ENCODE data around the gene ZNF185.

The ZNF185 gene

GRCh38 chrX:152936306-152936705 is 38.4 kb downstream of the ZNF185 start:
- Histone ChIP-seq H3K9me3 (ENCODE audit: severe bottlenecking) (no peaks in the 10 kb centered on the region), H3K4me3 (ENCODE audit: severe bottlenecking) (no peak overlapping the region), H3K27ac (ENCODE audit: poor library complexity, severe bottlenecking) (no peak overlapping the region), H3K4me1 (ENCODE audit: insufficient read depth, poor library complexity, severe bottlenecking) (no peaks in the 10 kb centered on the region), H3K27me3 (ENCODE audit: insufficient read depth, poor library complexity, severe bottlenecking) (no peaks in the 10 kb centered on the region), H3K36me3 (ENCODE audit: low read depth) (peaks cover 6% of the 10 kb centered on the region; the same call in 1 of the 2 replicates)
- DNase-seq (ENCODE audit: low spot score) (no peak), ATAC-seq (ENCODE audit: low read depth) (no peak)
- TF ChIP-seq CTCF (IDR thresholded peaks at IDR 0.05; ENCODE audit: poor library complexity, severe bottlenecking), result no peak

DNA sequence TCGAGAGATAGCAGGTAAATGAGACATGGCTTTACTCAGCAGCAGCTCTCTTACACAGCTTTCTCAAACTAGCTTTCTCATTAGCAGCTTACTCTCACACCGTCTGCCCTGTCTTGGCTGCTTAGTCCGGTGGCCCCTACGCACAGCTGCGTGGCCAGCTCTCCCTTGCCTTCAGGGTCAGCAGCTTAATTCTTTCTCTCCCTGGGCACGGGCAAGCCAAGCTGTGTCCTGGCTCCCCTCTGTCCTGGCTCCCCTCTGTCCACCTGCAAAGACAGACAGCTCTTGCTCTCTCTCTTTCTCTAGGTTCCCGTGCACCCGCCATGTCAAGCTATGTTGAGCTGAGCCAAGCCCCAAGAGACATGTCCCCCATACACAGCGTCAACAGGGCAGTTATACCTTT is 39.4 kb downstream of the ZNF185 start:
- ATAC-seq (ENCODE audit: low read depth), result no peak

GRCh38 chrX:152941328-152942076 is 43.6 kb downstream of the ZNF185 start:
- DNase-seq (ENCODE audit: low spot score) (peak; percentile 83), ATAC-seq (ENCODE audit: low read depth) (peak; percentile 88)
- Histone ChIP-seq H3K27me3 (ENCODE audit: insufficient read depth, poor library complexity, severe bottlenecking) (no peaks in the 10 kb centered on the region), H3K27ac (ENCODE audit: poor library complexity, severe bottlenecking) (peak overlapping the region; percentile 45), H3K36me3 (ENCODE audit: low read depth) (peaks cover 27% of the 10 kb centered on the region), H3K9me3 (ENCODE audit: severe bottlenecking) (no peaks in the 10 kb centered on the region), H3K4me3 (ENCODE audit: severe bottlenecking) (peak overlapping the region; percentile 51), H3K4me1 (ENCODE audit: insufficient read depth, poor library complexity, severe bottlenecking) (no peaks in the 10 kb centered on the region)
- peak; percentile 81 for TF ChIP-seq CTCF (IDR thresholded peaks at IDR 0.05; ENCODE audit: poor library complexity, severe bottlenecking)

More for the DNA sequence above, 39.4 kb downstream of the ZNF185 start:
- Histone ChIP-seq H3K9me3 (ENCODE audit: severe bottlenecking) (no peaks in the 10 kb centered on the region), H3K27me3 (ENCODE audit: insufficient read depth, poor library complexity, severe bottlenecking) (no peaks in the 10 kb centered on the region), H3K4me3 (ENCODE audit: severe bottlenecking) (no peak overlapping the region), H3K4me1 (ENCODE audit: insufficient read depth, poor library complexity, severe bottlenecking) (no peaks in the 10 kb centered on the region), H3K36me3 (ENCODE audit: low read depth) (peaks cover 4% of the 10 kb centered on the region; the same call in 1 of the 2 replicates), H3K27ac (ENCODE audit: poor library complexity, severe bottlenecking) (no peak overlapping the region)
- DNase-seq (ENCODE audit: low spot score), result no peak
- TF ChIP-seq CTCF (IDR thresholded peaks at IDR 0.05; ENCODE audit: poor library complexity, severe bottlenecking), result no peak

- Histone ChIP-seq H3K27me3 (ENCODE audit: insufficient read depth, poor library complexity, severe bottlenecking) (no peaks in the 10 kb centered on the region), H3K4me3 (ENCODE audit: severe bottlenecking) (peak overlapping the region; percentile 51), H3K36me3 (ENCODE audit: low read depth) (peaks cover 27% of the 10 kb centered on the region), H3K9me3 (ENCODE audit: severe bottlenecking) (no peaks in the 10 kb centered on the region), H3K27ac (ENCODE audit: poor library complexity, severe bottlenecking) (peak overlapping the region; percentile 45), H3K4me1 (ENCODE audit: insufficient read depth, poor library complexity, severe bottlenecking) (no peaks in the 10 kb centered on the region)
- ATAC-seq (ENCODE audit: low read depth), result no peak
- no peak for TF ChIP-seq CTCF (IDR thresholded peaks at IDR 0.05; ENCODE audit: poor library complexity, severe bottlenecking)
- no peak for DNase-seq (ENCODE audit: low spot score)
These were observed 44.2 kb downstream of the ZNF185 start for GRCh38 chrX:152942077-152942442.

DNA sequence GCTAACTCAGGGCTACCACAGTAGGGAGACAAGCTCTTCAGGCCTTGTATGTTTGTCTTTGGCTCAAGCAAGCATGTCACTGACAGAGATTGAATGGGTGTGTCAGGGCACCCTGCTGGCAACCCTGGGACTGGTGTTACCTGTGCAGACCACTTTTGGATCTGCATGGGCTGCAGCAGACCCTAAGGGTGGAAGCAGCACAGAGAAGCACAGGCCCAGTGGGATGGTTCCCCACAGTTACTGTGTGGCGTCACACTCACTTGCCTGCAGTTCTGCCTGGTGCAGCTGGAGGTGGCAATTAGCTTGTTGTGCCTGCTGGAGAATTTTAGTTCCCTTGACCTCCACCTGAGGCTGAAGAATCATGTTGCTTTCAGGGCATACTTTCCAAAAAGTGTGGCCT is 46.0 kb downstream of the ZNF185 start:
- ATAC-seq (ENCODE audit: low read depth) (no peak), DNase-seq (ENCODE audit: low spot score) (no peak)
- no peaks in the 10 kb centered on the region for H3K9me3 ChIP-seq (ENCODE audit: severe bottlenecking)
- H3K36me3 ChIP-seq (ENCODE audit: low read depth), result peaks cover 32% of the 10 kb centered on the region
- TF ChIP-seq CTCF (IDR thresholded peaks at IDR 0.05; ENCODE audit: poor library complexity, severe bottlenecking), result no peak
- H3K27me3 ChIP-seq (ENCODE audit: insufficient read depth, poor library complexity, severe bottlenecking), result no peaks in the 10 kb centered on the region
- no peaks in the 10 kb centered on the region for H3K4me1 ChIP-seq (ENCODE audit: insufficient read depth, poor library complexity, severe bottlenecking)
- no peak overlapping the region for H3K4me3 ChIP-seq (ENCODE audit: severe bottlenecking)
- no peak overlapping the region for H3K27ac ChIP-seq (ENCODE audit: poor library complexity, severe bottlenecking)

Measured in RWPE2 (cell line).